Fibroblast of pulmonary artery (primary cell): ENCODE results near the gene AGT.

Source experiments
- DNase-seq: peaks from one replicate; pipeline ENCODE4 v3.0.0-alpha.2; 2010; ENCODE audit warnings: low read depth
- H3K4me3 ChIP-seq: replicated peaks from 2 replicates; pipeline ENCODE4 v1.5.1; 2011; ENCODE audit warnings: low read depth, mild to moderate bottlenecking, control low read depth, low read length, moderate library complexity
- TF ChIP-seq, protein P1 (sequence below): IDR thresholded peaks from 2 replicates; pipeline ENCODE4 v1.5.1; 2011; ENCODE audit warnings: mild to moderate bottlenecking, control low read depth, low read length, inconsistent platforms; ENCODE audit errors: missing control alignments

Gene AGT

DNA sequence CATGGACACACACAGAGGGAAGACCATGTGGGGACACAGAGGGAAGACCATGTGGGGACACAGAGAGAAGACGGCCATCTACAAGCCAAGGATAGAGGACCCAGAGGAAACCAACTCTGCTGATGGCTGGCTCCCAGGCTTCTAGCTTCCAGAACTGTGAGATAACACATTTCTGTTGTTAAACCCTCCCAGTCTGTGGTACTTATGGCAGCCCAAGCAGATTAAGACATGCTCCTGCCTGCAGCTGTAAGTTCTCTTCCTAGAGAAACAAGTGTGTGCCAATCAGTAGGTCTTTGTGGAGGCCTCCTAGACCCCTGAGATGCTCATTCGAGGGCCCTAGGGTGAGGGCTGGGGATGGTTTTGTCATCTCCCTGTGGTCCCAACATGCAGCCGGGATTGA, 2.7 kb downstream of the AGT start:
- TF ChIP-seq, protein P1, sequence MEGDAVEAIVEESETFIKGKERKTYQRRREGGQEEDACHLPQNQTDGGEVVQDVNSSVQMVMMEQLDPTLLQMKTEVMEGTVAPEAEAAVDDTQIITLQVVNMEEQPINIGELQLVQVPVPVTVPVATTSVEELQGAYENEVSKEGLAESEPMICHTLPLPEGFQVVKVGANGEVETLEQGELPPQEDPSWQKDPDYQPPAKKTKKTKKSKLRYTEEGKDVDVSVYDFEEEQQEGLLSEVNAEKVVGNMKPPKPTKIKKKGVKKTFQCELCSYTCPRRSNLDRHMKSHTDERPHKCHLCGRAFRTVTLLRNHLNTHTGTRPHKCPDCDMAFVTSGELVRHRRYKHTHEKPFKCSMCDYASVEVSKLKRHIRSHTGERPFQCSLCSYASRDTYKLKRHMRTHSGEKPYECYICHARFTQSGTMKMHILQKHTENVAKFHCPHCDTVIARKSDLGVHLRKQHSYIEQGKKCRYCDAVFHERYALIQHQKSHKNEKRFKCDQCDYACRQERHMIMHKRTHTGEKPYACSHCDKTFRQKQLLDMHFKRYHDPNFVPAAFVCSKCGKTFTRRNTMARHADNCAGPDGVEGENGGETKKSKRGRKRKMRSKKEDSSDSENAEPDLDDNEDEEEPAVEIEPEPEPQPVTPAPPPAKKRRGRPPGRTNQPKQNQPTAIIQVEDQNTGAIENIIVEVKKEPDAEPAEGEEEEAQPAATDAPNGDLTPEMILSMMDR: no peak
- no peak overlapping the region for H3K4me3 ChIP-seq
- no peak for DNase-seq

DNA sequence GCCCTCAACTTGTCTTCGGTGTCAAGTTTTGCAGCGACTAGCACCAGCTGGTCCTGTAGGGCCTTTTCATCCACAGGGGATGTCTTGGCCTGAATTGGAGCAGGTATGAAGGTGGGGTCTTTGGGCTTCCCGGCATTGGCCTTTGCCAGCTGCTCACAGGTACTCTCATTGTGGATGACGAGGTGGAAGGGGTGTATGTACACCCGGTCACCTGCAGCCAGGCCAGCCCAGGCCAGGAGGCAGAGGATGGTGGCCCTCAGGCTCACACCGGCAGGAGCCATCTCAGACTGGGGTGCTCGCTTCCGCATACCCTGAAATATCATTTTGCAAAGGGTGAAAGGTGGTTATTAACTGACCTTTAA, 3.4 kb downstream of the AGT start:
- no peak for DNase-seq
- TF ChIP-seq, protein P1: no peak
- no peak overlapping the region for H3K4me3 ChIP-seq

DNA sequence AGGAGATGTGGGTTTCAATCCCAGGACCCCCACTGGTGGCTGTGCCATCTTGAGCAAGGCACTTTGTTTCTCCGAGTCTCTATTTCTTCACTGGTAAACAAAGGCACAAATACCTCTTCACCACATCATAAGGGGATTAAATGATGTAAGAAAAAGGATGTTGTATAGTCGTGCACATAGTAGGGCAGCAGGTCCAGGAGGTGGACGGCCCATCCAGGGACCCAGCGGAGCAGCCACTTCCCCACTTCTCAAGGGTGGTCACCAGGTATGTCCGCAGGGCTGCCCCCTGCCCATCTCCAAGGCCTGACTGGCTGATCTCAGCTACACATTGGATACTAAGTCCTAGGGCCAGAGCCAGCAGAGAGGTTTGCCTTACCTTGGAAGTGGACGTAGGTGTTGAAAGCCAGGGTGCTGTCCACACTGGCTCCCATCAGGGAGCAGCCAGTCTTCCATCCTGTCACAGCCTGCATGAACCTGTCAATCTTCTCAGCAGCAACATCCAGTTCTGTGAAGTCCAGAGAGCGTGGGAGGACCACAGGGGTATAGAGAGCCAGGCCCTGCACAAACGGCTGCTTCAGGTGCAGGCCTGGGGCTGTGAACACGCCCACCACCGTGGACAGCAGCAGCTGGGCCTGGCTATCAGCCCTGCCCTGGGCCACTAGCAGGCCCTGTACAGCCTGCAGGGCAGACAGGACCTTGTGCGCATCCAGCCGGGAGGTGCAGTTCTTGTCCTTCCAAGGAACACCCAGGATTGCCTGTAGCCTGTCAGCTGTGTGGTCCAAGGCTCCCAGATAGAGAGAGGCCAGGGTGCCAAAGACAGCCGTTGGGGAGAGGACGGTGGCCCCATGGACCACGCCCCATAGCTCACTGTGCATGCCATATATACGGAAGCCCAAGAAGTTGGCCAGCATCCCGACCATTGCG, 4.0 kb downstream of the AGT start:
- TF ChIP-seq, protein P1: no peak
- no peak overlapping the region for H3K4me3 ChIP-seq
- DNase-seq: no peak

DNA sequence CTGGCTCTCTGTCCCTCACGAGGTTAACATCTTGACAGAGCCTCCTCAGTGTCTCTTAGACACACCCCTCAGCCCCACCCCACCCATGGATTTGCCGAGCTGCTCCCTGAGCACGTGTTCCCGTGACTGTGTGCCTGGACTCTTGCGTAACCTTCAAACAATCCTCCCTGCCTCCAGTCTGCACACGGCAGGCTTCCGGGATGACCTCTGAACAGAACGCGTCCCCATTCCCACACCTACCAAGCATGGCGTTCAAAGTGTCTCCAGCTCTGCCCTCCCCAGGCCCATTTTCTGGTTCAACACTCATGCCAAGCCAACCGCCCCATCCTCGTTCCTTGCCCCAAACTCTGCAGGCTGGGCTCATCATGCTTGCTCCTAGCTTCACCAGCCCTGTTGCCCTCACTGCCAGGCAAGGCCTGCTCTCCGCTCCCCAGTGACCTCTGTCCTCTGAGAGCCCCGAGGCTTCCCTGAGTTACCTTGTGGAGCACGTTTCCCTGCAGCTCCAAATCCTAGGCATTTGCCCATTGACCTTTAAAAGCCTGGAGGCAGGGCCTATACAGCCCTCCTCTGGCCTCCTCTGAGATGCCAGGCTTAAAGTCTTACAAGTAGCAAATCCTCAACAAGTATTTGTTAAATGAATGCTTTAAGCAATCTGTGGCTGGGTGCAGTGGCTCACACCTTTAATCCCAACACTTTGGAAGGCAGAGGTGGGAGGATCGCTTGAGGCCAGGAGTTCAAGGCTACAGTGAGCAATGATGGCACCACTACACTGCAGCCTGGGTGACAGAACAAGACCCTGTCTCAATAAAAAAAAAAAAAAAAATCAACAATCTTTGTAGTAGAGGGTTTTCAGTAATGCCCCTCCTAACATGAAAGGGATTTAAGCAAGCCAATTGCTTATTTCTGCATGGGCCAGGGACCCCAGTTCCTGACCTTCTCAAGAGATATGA, 5.0 kb downstream of the AGT start:
- TF ChIP-seq, protein P1: no peak
- no peak for DNase-seq
- no peak overlapping the region for H3K4me3 ChIP-seq

DNA sequence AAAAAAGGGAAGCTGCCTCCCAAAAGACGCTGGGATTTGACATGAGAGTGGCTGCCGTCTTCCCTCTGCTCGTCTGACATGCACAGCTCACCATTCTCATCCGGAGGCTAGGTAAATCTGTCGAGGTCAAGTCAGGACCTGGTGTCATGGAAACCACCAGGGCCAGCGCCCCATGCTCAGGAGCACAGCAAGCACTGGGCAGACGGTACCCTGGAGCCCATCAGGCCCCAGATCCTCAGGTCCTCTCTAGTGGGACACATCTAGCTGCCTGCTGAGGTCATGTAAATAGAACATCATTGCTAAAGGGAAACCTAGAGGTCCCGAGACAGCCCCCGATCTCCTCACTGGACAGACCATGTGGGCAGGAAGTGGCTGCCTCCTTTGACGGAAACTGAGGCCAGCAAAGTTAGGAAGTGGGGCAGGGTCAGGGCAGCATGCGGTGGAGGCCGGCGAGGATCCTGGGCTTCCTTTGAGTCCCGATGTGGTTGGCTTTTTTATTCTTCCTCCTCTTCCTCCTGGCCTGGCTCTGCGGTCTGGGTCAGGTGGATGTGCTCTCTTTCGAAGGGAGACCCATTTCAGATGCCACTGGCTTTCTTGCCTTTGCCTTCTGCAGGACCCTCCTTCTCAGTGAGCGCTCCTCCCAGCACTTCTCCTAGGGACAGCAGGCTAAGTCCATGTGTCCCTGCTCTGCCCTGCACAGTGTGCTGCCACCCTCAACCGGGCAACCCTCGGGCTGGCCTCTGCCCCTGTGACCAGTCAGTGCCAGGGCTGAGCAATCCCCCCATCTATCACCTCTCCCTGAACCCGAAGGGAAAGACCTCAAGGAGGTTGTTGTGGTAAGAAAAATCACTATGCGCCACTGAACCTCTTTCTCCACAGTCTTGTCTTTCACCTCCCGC, 5.9 kb downstream of the AGT start:
- TF ChIP-seq, protein P1: no peak
- DNase-seq: no peak

More for the DNA sequence above, 5.9 kb downstream of the AGT start:
- H3K4me3 ChIP-seq: no peak overlapping the region
